WERI-Rb-1 (cell line): ENCODE measurements around the gene NRG3.

Experiments used
- DNase-seq: peaks from one replicate; pipeline ENCODE4 v3.0.0-alpha.2; 2020
- H3K27ac ChIP-seq: fragments of 250-450 bp; sonication (Bioruptor Pico); 2 replicates; pipeline ENCODE4 v1.5.1; 2020; ENCODE audit warnings: mild to moderate bottlenecking, moderate library complexity
- H3K27me3 ChIP-seq: fragments of 250-450 bp; sonication (Bioruptor Pico); 2 replicates; pipeline ENCODE4 v1.5.1; 2021; ENCODE audit warnings: mild to moderate bottlenecking, low read depth, moderate library complexity; ENCODE audit not compliant: insufficient read depth, severe bottlenecking
- H3K36me3 ChIP-seq: fragments of 250-450 bp; sonication (Bioruptor Pico); 2 replicates; pipeline ENCODE4 v1.5.1; 2020; ENCODE audit warnings: mild to moderate bottlenecking, moderate library complexity
- H3K4me3 ChIP-seq: 2 replicates; pipeline ENCODE4 v1.5.1; 2011; ENCODE audit warnings: low read depth, mild to moderate bottlenecking, control low read depth, low read length
- H3K9me3 ChIP-seq: fragments of 250-450 bp; sonication (Bioruptor Pico); 2 replicates; pipeline ENCODE4 v1.5.1; 2021; ENCODE audit warnings: mild to moderate bottlenecking, moderate library complexity; ENCODE audit not compliant: severe bottlenecking
- TF ChIP-seq, protein P1 (sequence below): IDR thresholded peaks from 2 replicates; pipeline ENCODE4 v1.5.1; 2011; ENCODE audit warnings: low read depth, mild to moderate bottlenecking, control low read depth, inconsistent platforms, low read length

NRG3 gene

DNA sequence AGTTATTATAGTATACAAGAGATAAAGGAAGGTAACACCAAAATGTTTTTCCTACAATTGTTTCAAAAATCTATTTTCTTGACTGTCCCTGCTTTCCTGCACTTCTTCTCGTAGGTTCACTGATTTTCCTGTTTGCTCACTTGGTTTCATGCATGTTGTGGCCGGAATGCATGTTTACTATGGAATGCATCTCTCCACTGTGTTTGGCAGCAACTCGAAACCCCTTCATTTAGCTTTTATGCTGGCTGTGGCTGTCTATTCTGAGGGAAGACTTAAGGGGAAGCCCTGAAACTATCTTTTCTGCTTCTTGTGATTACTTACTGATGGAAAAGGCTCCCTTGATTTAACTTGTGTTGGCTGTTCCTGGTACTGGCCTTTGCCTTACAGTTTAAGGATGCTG is 120.3 kb downstream of the NRG3 start:
- no peak for DNase-seq
- Histone ChIP-seq H3K36me3 (no peaks in the 10 kb centered on the region), H3K9me3 (no peaks in the 10 kb centered on the region), H3K27ac (no peak overlapping the region), H3K27me3 (no peaks in the 10 kb centered on the region), H3K4me3 (no peak overlapping the region)
- TF ChIP-seq, protein P1, sequence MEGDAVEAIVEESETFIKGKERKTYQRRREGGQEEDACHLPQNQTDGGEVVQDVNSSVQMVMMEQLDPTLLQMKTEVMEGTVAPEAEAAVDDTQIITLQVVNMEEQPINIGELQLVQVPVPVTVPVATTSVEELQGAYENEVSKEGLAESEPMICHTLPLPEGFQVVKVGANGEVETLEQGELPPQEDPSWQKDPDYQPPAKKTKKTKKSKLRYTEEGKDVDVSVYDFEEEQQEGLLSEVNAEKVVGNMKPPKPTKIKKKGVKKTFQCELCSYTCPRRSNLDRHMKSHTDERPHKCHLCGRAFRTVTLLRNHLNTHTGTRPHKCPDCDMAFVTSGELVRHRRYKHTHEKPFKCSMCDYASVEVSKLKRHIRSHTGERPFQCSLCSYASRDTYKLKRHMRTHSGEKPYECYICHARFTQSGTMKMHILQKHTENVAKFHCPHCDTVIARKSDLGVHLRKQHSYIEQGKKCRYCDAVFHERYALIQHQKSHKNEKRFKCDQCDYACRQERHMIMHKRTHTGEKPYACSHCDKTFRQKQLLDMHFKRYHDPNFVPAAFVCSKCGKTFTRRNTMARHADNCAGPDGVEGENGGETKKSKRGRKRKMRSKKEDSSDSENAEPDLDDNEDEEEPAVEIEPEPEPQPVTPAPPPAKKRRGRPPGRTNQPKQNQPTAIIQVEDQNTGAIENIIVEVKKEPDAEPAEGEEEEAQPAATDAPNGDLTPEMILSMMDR: no peak

DNA sequence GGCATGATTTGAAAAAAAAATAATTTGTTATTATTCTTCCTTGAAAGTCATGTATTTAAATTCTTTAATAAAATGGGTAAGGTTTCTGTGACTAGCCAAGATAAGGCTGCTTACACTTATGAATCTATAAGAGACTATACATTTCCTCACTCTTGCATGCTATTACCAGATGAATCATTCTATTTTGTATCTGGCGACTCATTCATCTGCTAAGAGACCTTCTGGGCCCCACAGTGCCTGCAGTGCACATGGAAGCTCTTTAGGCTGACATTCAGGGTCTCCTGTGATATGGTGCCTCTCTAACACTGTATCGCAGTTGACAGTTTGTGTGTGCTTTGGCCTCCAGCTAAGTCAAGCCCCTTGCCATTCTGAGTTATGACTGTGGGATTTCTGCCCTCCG is 121.9 kb downstream of the NRG3 start:
- Histone ChIP-seq H3K9me3 (no peaks in the 10 kb centered on the region), H3K27ac (no peak overlapping the region), H3K36me3 (no peaks in the 10 kb centered on the region), H3K4me3 (no peak overlapping the region), H3K27me3 (no peaks in the 10 kb centered on the region)
- TF ChIP-seq, protein P1: no peak
- no peak for DNase-seq

DNA sequence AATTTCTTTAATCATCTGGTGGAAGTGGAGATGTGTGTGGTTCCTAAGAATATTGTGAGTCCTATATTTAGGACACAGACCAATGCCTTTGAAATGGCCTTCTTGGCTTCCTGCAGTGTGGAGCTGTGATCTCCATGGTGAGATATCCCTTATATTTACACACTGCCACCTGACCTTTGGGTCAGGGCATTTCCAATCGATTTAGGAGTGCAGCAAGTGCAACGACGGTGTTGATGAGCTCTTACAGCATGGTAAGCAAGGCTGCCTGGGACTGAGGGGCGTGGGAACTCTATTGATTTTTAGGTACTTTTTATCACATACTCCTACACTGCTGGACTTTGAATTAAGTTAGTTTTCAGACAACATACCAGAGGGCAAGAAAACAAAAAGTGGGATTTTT is 146.0 kb downstream of the NRG3 start:
- Histone ChIP-seq H3K36me3 (no peaks in the 10 kb centered on the region), H3K4me3 (no peak overlapping the region), H3K27ac (no peak overlapping the region), H3K9me3 (no peaks in the 10 kb centered on the region), H3K27me3 (no peaks in the 10 kb centered on the region)
- TF ChIP-seq, protein P1: no peak
- no peak for DNase-seq

DNA sequence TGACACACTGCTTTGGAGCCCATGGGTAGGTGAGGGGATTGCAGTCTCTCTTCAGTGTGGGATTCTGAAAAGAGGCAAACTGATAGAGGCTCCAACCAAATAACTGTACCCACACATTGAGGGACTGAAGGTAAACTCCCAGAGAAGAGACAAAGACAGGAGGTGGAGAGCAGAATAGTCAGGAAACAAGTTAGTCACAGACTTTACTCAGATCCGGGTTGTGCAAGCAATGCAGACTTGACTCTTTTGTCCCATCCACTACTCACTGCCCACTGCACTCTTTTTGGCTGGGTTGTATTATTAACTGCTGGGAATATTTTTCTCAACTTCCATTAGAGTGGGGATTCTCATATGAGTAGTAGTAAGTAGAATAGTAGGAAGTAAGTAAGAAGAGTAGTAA is 152.7 kb downstream of the NRG3 start:
- no peaks in the 10 kb centered on the region for H3K9me3 ChIP-seq
- no peaks in the 10 kb centered on the region for H3K36me3 ChIP-seq
- TF ChIP-seq, protein P1: no peak
- H3K4me3 ChIP-seq: no peak overlapping the region
- no peaks in the 10 kb centered on the region for H3K27me3 ChIP-seq
- no peak overlapping the region for H3K27ac ChIP-seq
- DNase-seq: no peak

DNA sequence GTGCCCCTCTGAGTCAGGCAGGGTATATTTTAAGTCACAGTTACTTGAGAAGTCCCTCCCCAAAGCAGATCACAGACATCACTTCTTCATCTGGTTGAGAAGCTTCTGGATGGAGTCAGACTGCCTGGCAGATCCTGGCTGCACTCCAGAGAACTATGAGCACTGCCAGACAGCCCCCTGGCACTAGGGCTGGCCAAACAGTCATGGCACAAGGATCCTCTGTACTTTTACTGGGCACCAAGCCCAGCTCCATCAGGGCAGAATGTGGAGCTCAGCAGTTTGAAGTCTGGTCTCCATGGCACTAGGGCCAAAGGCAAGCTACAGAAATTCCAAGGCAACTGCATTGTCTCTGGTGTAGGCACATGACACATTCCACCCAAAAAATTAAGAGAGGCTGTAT is 162.1 kb downstream of the NRG3 start:
- H3K36me3 ChIP-seq: no peaks in the 10 kb centered on the region
- no peaks in the 10 kb centered on the region for H3K27me3 ChIP-seq
- no peaks in the 10 kb centered on the region for H3K9me3 ChIP-seq
- no peak overlapping the region for H3K4me3 ChIP-seq
- TF ChIP-seq, protein P1: no peak
- no peak for DNase-seq
- no peak overlapping the region for H3K27ac ChIP-seq

DNA sequence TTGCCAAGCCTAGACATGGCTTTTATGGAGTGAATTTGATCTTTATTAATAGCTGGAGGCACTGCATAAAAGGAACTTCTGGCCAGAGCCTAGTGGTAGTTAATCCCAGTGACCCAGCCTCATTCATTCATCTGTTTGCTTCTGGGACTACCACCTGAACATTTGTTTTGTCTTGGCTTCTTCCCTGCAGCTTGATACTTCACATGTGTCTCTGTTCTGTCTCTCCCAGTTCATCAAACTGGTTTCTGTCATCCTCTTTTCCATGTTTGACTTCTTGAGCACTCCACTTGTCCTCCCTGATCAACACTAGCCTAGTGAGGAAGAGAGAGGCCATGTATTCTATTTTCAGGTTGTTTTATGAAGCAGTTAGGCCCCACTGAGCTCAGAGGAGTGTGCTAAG is 163.6 kb downstream of the NRG3 start:
- no peak overlapping the region for H3K4me3 ChIP-seq
- no peak overlapping the region for H3K27ac ChIP-seq
- TF ChIP-seq, protein P1: no peak
- H3K9me3 ChIP-seq: no peaks in the 10 kb centered on the region
- no peaks in the 10 kb centered on the region for H3K27me3 ChIP-seq
- DNase-seq: no peak
- no peaks in the 10 kb centered on the region for H3K36me3 ChIP-seq
